Spleen (tissue), 7 donors: ENCODE results near the gene HACD1.

Experiments
- CTCF ChIP-seq, 11 experiments: fragments of 200-600 bp in 7 of 11; fragments of 450-650 bp in 4 of 11; sonication (generic) in 4 of 11; IDR thresholded peaks in 8 of 11; conservative IDR thresholded peaks in 3 of 11; 1 replicate in 7 of 11; 2 replicates in 4 of 11; pipeline versions ENCODE4 v1.4.0 to v1.8.0; 2016 to 2021; ENCODE audit warnings: antibody characterized with exemption in 11 of 11, inconsistent platforms in 4 of 11, mild to moderate bottlenecking in 1 of 11
- POLR2A ChIP-seq, 3 donors: fragments of 450-650 bp; IDR thresholded peaks; one replicate each; pipeline ENCODE4 v1.5.1; 2017; ENCODE audit warnings: antibody characterized with exemption in 3 of 3, mild to moderate bottlenecking in 1 of 3
- POLR2AphosphoS5 ChIP-seq, 3 donors: sonication (generic); formaldehyde crosslinking; IDR thresholded peaks; one replicate each; pipeline ENCODE4 v1.5.1; 2017; ENCODE audit warnings: antibody characterized with exemption in 3 of 3
- donor health status: DM: no; HTN: no; CAD: no; lungs with moderate emphysema.
- donor health status: DM: no; HTN: no; CAD: no.
- donor health status: DM: no; HTN: no; CAD: no.

- TF ChIP-seq CTCF (IDR thresholded peaks at IDR 0.05 in 8 of 11, conservative IDR thresholded peaks at IDR 0.05 in 3 of 11) = no peak
- TF ChIP-seq POLR2A (IDR thresholded peaks at IDR 0.05) = no peak
- TF ChIP-seq POLR2AphosphoS5 (IDR thresholded peaks at IDR 0.05) = no peak
These were observed 28.8 kb downstream of the HACD1 start for GRCh38 chr10:17588420-17588819.
